ENCODE measurements around the gene PDE11A. TPM values are rescaled to one million over a fixed set of nuclear protein-coding genes. Genes with fewer than 3 reads are reported as not detected.

PDE11A gene
- total RNA-seq, 1 experiment from 2014 or later = 0.13 TPM

DNA sequence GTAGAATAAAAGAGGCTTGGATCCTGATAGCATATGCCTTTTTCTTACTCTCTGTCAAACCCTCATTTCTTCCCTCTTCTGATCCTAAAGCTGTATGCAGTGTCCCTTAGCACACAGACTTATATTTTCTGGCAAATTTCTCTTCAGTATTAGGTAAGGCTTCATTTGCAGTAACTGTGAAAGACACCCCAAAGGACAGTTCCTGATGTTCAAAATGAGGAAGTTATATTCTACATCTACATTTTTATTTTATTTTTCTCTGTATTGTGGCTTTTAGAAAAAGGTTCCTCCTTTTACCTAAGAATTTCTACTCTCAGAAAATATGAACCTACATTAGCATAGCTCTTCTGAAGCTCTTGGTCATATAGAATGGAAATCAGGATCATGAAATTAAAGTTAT lies 261.7 kb downstream of the PDE11A start:
- no peak overlapping the region for H3K27ac ChIP-seq (ENCODE audit: insufficient read length, low read depth, low read length)
- H3K56ac ChIP-seq (ENCODE audit: insufficient read length, low read depth, low read length) = no peak overlapping the region
- H2AK5ac ChIP-seq (ENCODE audit: insufficient read length, low read length) = no peak overlapping the region
- H2BK15ac ChIP-seq (ENCODE audit: low read depth, low read length) = no peak overlapping the region
- no peak overlapping the region for H4K91ac ChIP-seq (ENCODE audit: insufficient read length, low read depth, low read length)
- Mint-ChIP-seq H3K9me3 (peaks cover 6 to 10% of the 10 kb centered on the region in 2 experiments; a peak in 4 of 5 replicates), H3K4me3 (no peak overlapping the region), H3K27ac (no peak overlapping the region), H3K36me3 (ENCODE audit: insufficient read depth in 1 of 3, low read depth in 3 of 3) (no peaks in the 10 kb centered on the region), H3K4me1 (no peaks in the 10 kb centered on the region), H3K27me3 (ENCODE audit: low read depth) (peaks cover 9% of the 10 kb centered on the region)
- H3K23me2 ChIP-seq (ENCODE audit: insufficient read length, low read depth, low read length, poor library complexity, severe bottlenecking) = no peaks in the 10 kb centered on the region
- no peak overlapping the region for H2AFZ ChIP-seq (ENCODE audit: low read length)
- no peaks in the 10 kb centered on the region for H3K79me1 ChIP-seq (ENCODE audit: insufficient read depth, low read depth, low read length, poor library complexity, severe bottlenecking)
- no peak overlapping the region for H2BK12ac ChIP-seq (ENCODE audit: insufficient read length, low read depth, low read length)
- no peak overlapping the region for H3K23ac ChIP-seq (ENCODE audit: insufficient read length, low read depth, low read length)
- no peak overlapping the region for H2BK5ac ChIP-seq (ENCODE audit: insufficient read length, low read length)
- H3T11ph ChIP-seq (ENCODE audit: low read length) = no peak overlapping the region
- H3K18ac ChIP-seq (ENCODE audit: insufficient read length, low read depth, low read length) = no peak overlapping the region
- no peak overlapping the region for H3K4me2 ChIP-seq (ENCODE audit: insufficient read depth, insufficient read length, low read length)
- no peak overlapping the region for H3K9ac ChIP-seq (ENCODE audit: extremely low read depth, insufficient read length, low read length)
- TF ChIP-seq, protein P1, sequence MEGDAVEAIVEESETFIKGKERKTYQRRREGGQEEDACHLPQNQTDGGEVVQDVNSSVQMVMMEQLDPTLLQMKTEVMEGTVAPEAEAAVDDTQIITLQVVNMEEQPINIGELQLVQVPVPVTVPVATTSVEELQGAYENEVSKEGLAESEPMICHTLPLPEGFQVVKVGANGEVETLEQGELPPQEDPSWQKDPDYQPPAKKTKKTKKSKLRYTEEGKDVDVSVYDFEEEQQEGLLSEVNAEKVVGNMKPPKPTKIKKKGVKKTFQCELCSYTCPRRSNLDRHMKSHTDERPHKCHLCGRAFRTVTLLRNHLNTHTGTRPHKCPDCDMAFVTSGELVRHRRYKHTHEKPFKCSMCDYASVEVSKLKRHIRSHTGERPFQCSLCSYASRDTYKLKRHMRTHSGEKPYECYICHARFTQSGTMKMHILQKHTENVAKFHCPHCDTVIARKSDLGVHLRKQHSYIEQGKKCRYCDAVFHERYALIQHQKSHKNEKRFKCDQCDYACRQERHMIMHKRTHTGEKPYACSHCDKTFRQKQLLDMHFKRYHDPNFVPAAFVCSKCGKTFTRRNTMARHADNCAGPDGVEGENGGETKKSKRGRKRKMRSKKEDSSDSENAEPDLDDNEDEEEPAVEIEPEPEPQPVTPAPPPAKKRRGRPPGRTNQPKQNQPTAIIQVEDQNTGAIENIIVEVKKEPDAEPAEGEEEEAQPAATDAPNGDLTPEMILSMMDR (conservative IDR thresholded peaks at IDR 0.05) = no peak
- H3K79me2 ChIP-seq (ENCODE audit: insufficient read depth, low read length) = no peaks in the 10 kb centered on the region
- no peaks in the 10 kb centered on the region for H4K20me1 ChIP-seq (ENCODE audit: control insufficient read depth, insufficient read depth, insufficient read length)
- H3K9me3 ChIP-seq (ENCODE audit: control insufficient read depth, low read depth, low read length) = no peaks in the 10 kb centered on the region
- no peak overlapping the region for H2BK20ac ChIP-seq (ENCODE audit: low read depth, low read length, poor library complexity, severe bottlenecking)
- H3K14ac ChIP-seq (ENCODE audit: insufficient read depth, low read length) = no peak overlapping the region
- H2BK120ac ChIP-seq (ENCODE audit: low read depth, low read length, poor library complexity, severe bottlenecking) = no peak overlapping the region
- no peak overlapping the region for H4K5ac ChIP-seq (ENCODE audit: insufficient read length, low read depth, low read length)
- H3K4me1 ChIP-seq (ENCODE audit: insufficient read depth, low read length) = no peaks in the 10 kb centered on the region
- no peaks in the 10 kb centered on the region for H3K27me3 ChIP-seq (ENCODE audit: insufficient read depth, low read length)
- DNase-seq = no peak
- H3K4ac ChIP-seq (ENCODE audit: low read depth, low read length) = no peak overlapping the region
- no peak overlapping the region for H4K8ac ChIP-seq (replicated peaks; ENCODE audit: insufficient read length, low read depth, low read length)
